Activated T-helper 1 cell treated with anti-CD3 and anti-CD28 coated beads, Interleukin-12 subunit alpha, Interleukin-12 subunit beta, Interleukin-2, Interleukin-4 antibody, amounts not matched to agents 30 ng/mL and 10 ng/mL and 1 ng/mL, durations not matched to agents 14 hours and 24 hours and 36 hours (primary cell): ENCODE results near the gene CATSPERZ. TPM values are rescaled to one million over a fixed set of nuclear protein-coding genes. Genes with fewer than 3 reads are reported as not detected.
"Not testable (repeated sequence)": the region's sequence is repeated elsewhere in the genome, so short reads cannot be mapped to it uniquely, and the experiment has no call there.

Source experiments
- DNase-seq: peaks from one replicate; pipeline ENCODE4 v3.0.0; 2021; ENCODE audit warnings: low spot score
- H3K27ac Mint-ChIP-seq: one replicate; pipeline ENCODE4 v1.8.0; 2021; ENCODE audit warnings: mild to moderate bottlenecking, mixed read lengths
- H3K27me3 Mint-ChIP-seq: one replicate; pipeline ENCODE4 v1.8.0; 2022; ENCODE audit warnings: mild to moderate bottlenecking, moderate library complexity, mixed read lengths; ENCODE audit not compliant: insufficient read depth
- H3K36me3 Mint-ChIP-seq: one replicate; pipeline ENCODE4 v1.8.0; 2021; ENCODE audit warnings: low read depth, mixed read lengths
- H3K4me1 Mint-ChIP-seq: one replicate; pipeline ENCODE4 v1.8.0; 2021; ENCODE audit warnings: low read depth, mixed read lengths
- H3K4me3 Mint-ChIP-seq: one replicate; pipeline ENCODE4 v1.8.0; 2021; ENCODE audit warnings: mild to moderate bottlenecking, moderate library complexity, mixed read lengths
- H3K9me3 Mint-ChIP-seq: one replicate; pipeline ENCODE4 v1.8.0; 2021; ENCODE audit warnings: mixed read lengths
- intact Hi-C: fragments of 100-400 bp; cut with micrococcal nuclease; formaldehyde crosslinking; loops from one replicate; pipeline ENCODE4 v1.15.1; 2024
- total RNA-seq: library from RNA; stranded (reverse); gene quantifications from 2 replicates; pipeline ENCODE4 v1.2.3, GENCODE V29; 2022

Gene CATSPERZ
- total RNA-seq, 1 donor from 2014 or later = 0.47 TPM

DNA sequence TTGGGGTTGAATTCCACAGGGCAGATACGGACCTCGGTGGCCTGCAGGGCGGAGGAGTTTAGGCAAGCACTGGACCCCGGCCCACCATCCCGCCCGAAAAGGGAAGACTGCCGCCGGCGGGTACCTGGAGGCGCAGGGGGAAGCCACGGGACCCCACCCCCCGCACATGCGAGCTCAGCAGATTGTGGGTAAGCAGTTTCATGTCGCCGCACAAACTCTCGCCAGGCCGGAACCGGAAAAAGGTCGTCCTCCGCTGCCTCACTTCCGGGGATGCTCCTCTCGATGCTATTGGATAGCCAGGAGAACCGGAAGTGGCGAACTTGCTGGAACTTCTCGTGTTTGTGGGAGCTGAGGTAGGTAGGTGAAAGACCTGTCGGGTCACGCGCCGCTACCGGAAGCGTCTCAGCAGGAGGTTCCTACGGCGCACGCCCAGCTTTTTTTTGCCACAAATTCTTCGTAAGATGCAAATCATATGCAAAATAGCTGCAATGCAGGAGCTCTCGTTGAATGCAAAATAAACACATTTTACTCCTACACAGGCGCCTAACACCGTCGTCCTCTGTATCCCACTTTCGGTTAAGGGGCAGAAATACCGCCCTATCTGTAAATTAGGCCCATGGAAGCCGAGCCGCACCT is 17.3 kb downstream of the CATSPERZ start, which contains the start of gene TRMT112:
Gene TRMT112 (minus strand): TSS at position 235 of the 636 bp plus-strand sequence. CDS start 33 bp downstream, at position 202.
- H3K4me1 Mint-ChIP-seq = peaks cover 34% of the 10 kb centered on the region
- H3K9me3 Mint-ChIP-seq = no peaks in the 10 kb centered on the region
- H3K27ac Mint-ChIP-seq = peak within 1 kb of the TSS; percentile 100
- no peaks in the 10 kb centered on the region for H3K27me3 Mint-ChIP-seq
- H3K36me3 Mint-ChIP-seq = peaks cover 31% of the 10 kb centered on the region
- peak; percentile 97 for DNase-seq
- intact Hi-C loops = loop anchor here (1.0 to 5.0 kb wide), 7 partner anchors 12 to 461 kb away; partner anchors contain the start of genes ESRRA, FKBP2, OTUB1 and RPS6KA4
- H3K4me3 Mint-ChIP-seq = peak within 1 kb of the TSS; percentile 94

DNA sequence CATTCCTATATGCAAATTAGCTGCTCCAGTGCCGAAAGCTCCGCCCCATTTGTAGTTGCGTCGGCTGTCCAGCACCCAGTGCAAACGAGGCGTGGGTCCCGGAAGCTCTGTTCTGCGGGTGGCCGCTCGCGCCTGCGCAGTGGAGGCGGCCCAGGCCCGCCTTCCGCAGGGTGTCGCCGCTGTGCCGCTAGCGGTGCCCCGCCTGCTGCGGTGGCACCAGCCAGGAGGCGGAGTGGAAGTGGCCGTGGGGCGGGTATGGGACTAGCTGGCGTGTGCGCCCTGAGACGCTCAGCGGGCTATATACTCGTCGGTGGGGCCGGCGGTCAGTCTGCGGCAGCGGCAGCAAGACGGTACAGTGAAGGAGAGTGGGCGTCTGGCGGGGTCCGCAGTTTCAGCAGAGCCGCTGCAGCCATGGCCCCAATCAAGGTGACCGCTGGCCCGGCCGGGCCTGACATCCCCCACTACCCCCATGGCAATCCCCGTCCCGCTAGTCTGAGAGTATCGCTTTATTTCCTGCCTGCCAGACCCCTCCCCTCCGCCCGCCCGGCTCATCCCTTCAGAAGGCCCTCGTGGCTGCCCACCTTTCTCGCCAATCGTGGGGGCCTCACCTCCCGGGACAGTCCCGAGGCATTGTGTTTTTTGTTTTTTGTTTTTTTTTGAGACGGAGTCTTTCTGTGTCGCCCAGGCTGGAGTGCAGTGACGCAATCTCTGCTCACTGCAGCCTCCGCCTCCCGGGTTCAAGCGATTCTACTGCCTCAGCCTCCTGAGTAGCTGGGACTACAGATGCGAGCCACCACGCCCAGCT is 18.0 kb downstream of the CATSPERZ start, which contains the start of gene PRDX5:
Gene PRDX5 (plus strand): TSS at position 161 of the 805 bp plus-strand sequence. CDS start 95 bp downstream, at position 256.
- no peaks in the 10 kb centered on the region for H3K27me3 Mint-ChIP-seq
- intact Hi-C loops = loop anchor here (1.0 to 5.0 kb wide), 10 partner anchors 13 to 460 kb away; partner anchors contain the start of genes CCDC88B, ESRRA, FKBP2 and GPR137
- H3K4me1 Mint-ChIP-seq = peaks cover 34% of the 10 kb centered on the region
- peak within 1 kb of the TSS; percentile 94 for H3K4me3 Mint-ChIP-seq
- H3K36me3 Mint-ChIP-seq = peaks cover 27% of the 10 kb centered on the region
- no peaks in the 10 kb centered on the region for H3K9me3 Mint-ChIP-seq
- DNase-seq = peak; percentile 96
- peak within 1 kb of the TSS; percentile 100 for H3K27ac Mint-ChIP-seq

DNA sequence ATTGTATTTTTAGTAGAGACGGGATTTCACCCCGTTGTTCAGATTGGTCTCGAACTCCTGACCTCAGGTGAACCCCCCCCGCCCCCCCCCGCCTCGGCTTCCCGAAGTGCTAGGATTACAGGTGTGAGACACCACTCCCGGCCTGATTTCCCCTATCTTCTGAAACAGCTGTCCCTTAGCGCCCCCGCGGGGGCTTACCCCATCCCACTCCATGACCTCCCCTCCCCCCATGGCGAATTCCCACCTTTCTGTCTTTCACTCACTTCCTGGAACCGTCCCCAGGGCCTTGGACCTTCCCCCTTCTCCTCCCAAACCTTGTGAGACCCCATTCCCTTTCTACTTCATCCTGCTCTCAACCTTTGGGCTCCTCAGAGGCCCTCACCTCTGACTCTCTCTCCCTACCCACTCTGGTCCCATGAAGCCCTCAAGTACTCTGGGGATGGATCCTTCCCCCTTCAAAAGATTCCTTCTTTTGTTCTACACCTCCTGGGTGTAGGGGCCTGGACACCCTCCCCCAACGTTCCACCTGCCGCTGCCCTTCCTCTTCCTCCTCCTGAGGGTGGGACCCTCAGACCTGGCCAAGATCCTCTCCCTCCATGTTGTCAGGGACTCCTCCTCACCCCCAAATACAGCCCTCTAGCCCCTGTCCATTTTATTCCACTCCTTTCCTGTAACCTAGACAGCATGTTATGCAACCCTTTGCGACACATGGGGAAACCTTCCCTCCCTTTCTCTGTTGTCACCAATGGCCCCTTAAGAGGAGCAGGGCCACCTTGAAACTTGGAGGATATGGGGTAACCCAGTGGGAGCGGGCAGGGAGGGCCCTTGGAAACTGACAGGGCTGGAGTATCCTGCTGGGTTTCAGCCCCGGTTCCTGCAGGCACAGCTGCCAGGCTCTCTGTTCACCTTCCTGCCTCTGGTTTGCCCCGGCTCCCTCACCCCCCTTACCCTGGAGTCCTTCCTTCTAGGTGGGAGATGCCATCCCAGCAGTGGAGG is 18.9 kb downstream of the CATSPERZ start:
- Mint-ChIP-seq H3K4me1 (peaks cover 34% of the 10 kb centered on the region), H3K4me3 (peak overlapping the region; percentile 94), H3K27me3 (no peaks in the 10 kb centered on the region), H3K27ac (peak overlapping the region; percentile 100), H3K36me3 (peaks cover 27% of the 10 kb centered on the region), H3K9me3 (no peaks in the 10 kb centered on the region)
- no peak for DNase-seq
- intact Hi-C loops = loop anchor here (1.0 to 5.0 kb wide), 4 partner anchors 12 to 332 kb away; partner anchors contain the start of genes CCDC88B, GPR137 and OTUB1

DNA sequence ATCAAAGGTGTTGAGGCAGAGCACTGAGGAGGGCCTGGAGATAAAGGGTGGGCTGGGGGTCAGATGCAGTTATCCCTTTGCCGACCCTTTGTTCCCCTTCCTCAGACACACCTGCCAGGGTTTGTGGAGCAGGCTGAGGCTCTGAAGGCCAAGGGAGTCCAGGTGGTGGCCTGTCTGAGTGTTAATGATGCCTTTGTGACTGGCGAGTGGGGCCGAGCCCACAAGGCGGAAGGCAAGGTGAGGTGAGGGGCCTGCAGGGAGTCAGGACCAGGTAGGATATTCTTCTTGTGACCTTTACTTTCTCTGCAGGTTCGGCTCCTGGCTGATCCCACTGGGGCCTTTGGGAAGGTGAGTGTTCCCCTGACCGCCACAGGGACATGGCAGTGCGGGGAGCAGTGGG is 20.4 kb downstream of the CATSPERZ start:
- Mint-ChIP-seq H3K27me3 (no peaks in the 10 kb centered on the region), H3K4me3 (peak overlapping the region; percentile 54), H3K9me3 (no peaks in the 10 kb centered on the region), H3K4me1 (peaks cover 34% of the 10 kb centered on the region), H3K27ac (no peak overlapping the region), H3K36me3 (peaks cover 22% of the 10 kb centered on the region)
- no peak for DNase-seq
- intact Hi-C loops = no loop called here

DNA sequence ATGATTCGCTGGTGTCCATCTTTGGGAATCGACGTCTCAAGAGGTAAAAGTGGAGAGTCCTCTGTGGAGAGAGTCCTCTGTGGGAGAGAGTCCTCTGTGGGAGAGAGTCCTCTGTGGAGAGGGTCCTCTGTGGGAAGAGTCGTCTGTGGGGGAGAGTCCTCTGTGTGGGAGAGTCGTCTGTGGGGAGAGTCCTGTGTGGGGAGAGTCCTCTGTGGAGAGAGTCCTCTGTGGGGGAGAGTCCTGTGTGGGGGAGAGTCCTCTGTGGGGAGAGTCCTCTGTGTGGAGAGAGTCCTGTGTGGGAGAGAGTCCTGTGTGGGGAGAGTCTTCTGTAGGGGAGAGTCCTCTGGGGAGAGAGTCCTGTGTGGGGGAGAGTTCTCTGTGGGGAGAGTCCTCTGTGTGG is 20.9 kb downstream of the CATSPERZ start:
- no peaks in the 10 kb centered on the region for H3K9me3 Mint-ChIP-seq
- intact Hi-C loops = no loop called here
- peak overlapping the region; percentile 61 for H3K27ac Mint-ChIP-seq
- H3K4me3 Mint-ChIP-seq = peak overlapping the region; percentile 39
- H3K4me1 Mint-ChIP-seq = peaks cover 34% of the 10 kb centered on the region
- peaks cover 22% of the 10 kb centered on the region for H3K36me3 Mint-ChIP-seq
- no peaks in the 10 kb centered on the region for H3K27me3 Mint-ChIP-seq
- DNase-seq = no peak

DNA sequence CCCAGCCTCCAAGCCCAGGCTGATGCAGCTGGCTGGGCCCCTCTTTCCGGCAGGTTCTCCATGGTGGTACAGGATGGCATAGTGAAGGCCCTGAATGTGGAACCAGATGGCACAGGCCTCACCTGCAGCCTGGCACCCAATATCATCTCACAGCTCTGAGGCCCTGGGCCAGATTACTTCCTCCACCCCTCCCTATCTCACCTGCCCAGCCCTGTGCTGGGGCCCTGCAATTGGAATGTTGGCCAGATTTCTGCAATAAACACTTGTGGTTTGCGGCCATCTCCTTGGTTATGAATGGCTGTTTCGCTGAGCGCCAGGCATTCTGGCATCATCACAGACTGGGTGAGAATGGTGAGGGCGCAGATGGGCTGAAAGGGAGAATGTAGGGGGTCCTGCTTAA is 21.4 kb downstream of the CATSPERZ start:
- intact Hi-C loops = no loop called here
- peaks cover 30% of the 10 kb centered on the region for H3K4me1 Mint-ChIP-seq
- no peak overlapping the region for H3K27ac Mint-ChIP-seq
- H3K4me3 Mint-ChIP-seq = no peak overlapping the region
- H3K9me3 Mint-ChIP-seq = no peaks in the 10 kb centered on the region
- peaks cover 20% of the 10 kb centered on the region for H3K36me3 Mint-ChIP-seq
- DNase-seq = no peak
- H3K27me3 Mint-ChIP-seq = no peaks in the 10 kb centered on the region

DNA sequence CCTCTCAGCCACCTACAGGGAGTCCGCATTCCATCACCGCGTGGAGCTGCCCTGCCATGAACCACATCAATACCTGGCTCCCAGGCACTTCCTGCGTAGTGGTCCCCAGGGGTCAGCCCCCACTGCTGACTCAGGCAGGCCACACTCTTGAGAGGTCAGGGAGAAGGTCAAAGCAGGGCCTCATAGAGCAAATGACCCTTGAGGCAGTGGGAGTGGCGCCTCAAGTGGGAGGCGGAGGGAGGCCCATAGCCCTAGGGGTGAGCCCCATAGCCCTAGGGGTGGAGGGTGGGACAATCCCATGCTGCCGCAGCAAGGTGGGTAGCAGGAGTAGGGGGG is 22.7 kb downstream of the CATSPERZ start:
- no peak for DNase-seq
- no peak overlapping the region for H3K27ac Mint-ChIP-seq
- H3K4me1 Mint-ChIP-seq = peaks cover 22% of the 10 kb centered on the region
- intact Hi-C loops = no loop called here
- H3K9me3 Mint-ChIP-seq = no peaks in the 10 kb centered on the region
- H3K27me3 Mint-ChIP-seq = no peaks in the 10 kb centered on the region
- no peak overlapping the region for H3K4me3 Mint-ChIP-seq
- H3K36me3 Mint-ChIP-seq = peaks cover 10% of the 10 kb centered on the region

DNA sequence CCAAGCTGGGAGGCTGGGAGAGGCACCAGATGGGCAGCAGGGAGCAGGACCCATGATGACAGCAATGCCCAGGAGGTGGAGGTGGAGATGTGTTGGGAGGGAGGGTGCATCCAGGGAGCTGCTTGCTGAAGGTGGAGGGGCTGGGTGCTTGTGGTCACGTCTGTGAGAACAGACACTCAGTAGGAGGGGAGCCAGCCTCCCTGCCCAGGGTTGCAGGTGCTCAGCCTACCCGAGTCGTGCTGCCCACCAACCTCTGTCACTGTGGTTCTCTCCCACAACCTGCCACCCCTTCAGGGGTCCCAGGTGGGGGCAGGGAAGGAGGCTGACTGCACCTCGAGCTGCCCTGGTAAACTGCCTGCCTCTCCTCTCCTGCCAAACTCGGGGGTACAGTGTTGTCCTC is 23.2 kb downstream of the CATSPERZ start:
- no peak for DNase-seq
- H3K27ac Mint-ChIP-seq = no peak overlapping the region
- no peaks in the 10 kb centered on the region for H3K9me3 Mint-ChIP-seq
- peaks cover 22% of the 10 kb centered on the region for H3K4me1 Mint-ChIP-seq
- intact Hi-C loops = no loop called here
- no peak overlapping the region for H3K4me3 Mint-ChIP-seq
- peaks cover 10% of the 10 kb centered on the region for H3K36me3 Mint-ChIP-seq
- no peaks in the 10 kb centered on the region for H3K27me3 Mint-ChIP-seq

DNA sequence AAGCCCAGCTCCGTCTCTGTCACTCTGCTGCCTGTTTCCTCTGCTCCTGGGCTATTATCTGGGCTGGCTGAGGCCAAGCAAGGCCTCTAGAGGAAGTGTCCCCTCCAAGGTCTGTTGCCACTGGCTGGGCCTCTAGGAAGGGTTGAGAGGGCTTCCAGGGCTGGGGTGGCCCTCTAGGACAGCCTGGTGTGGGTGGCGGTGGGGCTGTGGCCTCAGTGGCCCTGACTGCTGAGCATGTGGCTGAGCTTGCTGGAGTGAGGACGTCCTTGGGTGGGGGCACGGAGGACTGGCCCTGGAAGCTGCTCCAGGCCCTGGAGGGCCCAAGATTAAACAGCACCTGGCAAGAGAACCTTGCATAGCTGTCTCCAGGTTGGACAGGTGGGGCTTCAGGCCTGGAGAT is 23.8 kb downstream of the CATSPERZ start:
- H3K9me3 Mint-ChIP-seq, intact Hi-C loops, H3K27me3 Mint-ChIP-seq, H3K27ac Mint-ChIP-seq, H3K4me3 Mint-ChIP-seq, DNase-seq: not testable (repeated sequence)
- peaks cover 20% of the 10 kb centered on the region for H3K4me1 Mint-ChIP-seq
- peaks cover 10% of the 10 kb centered on the region for H3K36me3 Mint-ChIP-seq

DNA sequence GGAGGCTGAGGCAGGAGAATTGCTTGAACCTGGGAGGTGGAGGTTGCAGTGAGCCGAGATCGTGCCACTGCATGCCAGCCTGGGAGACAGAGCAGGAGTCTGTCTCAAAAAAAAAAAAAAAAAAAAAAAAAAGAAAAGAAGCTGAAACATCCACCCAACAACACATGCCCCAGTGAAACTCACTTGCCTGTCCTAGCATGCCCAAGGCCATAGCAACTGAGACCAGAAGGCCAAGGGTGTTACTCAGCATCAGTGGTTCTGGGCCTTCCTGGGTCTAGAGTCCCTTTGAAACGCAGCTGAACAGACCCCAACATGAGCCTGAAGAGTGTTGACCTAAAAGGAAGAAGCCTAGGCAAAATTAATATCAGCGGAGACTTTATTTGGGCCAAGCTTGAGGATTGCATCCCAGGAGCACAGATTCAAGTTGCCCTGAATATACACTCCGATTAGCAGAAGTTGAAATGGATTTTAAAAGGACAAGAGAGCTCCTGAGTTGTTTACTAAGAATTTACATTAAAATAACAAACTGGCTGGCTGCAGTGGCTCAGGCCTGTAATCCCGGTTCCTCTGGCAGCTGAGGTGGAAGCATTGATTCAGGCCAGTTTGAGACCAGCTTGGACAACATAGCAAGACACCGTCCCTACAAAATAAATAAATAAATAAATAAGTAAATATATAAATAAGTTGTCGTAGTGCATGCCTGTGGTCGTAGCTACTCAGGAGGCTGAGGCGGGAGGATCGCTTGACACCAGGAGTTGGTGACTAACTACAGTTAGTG is 24.7 kb downstream of the CATSPERZ start:
- no peak overlapping the region for H3K27ac Mint-ChIP-seq
- no peak overlapping the region for H3K4me3 Mint-ChIP-seq
- peaks cover 11% of the 10 kb centered on the region for H3K4me1 Mint-ChIP-seq
- intact Hi-C loops = no loop called here
- H3K36me3 Mint-ChIP-seq = peaks cover 10% of the 10 kb centered on the region
- H3K27me3 Mint-ChIP-seq = no peaks in the 10 kb centered on the region
- no peaks in the 10 kb centered on the region for H3K9me3 Mint-ChIP-seq
- DNase-seq = no peak

DNA sequence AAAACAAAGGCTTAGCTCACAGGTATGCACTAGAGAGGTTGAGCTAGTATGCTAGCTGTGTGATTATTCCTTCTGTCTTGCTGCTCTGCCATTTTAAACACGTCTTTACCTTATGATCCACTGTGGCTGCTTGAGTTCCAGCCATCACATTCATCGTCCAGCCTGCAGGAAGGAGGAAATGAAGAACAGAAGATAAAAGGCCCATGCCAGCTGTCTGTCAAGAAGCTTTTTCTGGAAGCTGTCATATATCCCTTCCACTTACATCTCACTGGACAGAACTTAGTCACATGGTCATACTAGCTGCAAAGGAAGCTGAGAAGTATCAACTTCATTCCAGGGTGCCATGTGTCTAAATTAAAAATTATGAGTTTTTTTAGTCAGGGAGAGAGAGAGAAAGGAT is 27.2 kb downstream of the CATSPERZ start:
- H3K4me1 Mint-ChIP-seq = peaks cover 7% of the 10 kb centered on the region
- DNase-seq = no peak
- no peak overlapping the region for H3K27ac Mint-ChIP-seq
- no peak overlapping the region for H3K4me3 Mint-ChIP-seq
- H3K27me3 Mint-ChIP-seq = no peaks in the 10 kb centered on the region
- H3K9me3 Mint-ChIP-seq = no peaks in the 10 kb centered on the region
- H3K36me3 Mint-ChIP-seq = no peaks in the 10 kb centered on the region
- intact Hi-C loops = no loop called here

DNA sequence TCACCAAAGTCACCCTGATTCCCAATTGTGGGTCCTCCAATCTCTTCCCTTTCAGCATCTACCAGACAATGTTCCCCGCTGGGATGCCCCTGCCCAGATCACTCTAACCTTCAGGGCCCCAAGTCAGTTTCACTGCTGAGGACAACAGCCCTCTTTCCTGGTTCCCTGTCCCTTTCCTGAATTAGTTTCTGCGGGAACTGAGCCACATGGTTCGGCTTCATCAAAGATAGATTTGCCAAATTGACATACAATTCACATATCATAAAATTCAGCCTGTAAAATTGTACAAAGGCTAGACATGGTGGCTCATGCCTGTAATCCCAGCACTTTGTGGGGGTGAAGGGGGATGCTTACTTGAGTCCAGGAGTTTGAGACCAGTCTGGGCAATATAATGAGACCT is 27.8 kb downstream of the CATSPERZ start:
- no peaks in the 10 kb centered on the region for H3K27me3 Mint-ChIP-seq
- no peak overlapping the region for H3K27ac Mint-ChIP-seq
- no peaks in the 10 kb centered on the region for H3K9me3 Mint-ChIP-seq
- no peaks in the 10 kb centered on the region for H3K36me3 Mint-ChIP-seq
- no peak for DNase-seq
- H3K4me1 Mint-ChIP-seq = peaks cover 7% of the 10 kb centered on the region
- H3K4me3 Mint-ChIP-seq = no peak overlapping the region
- intact Hi-C loops = no loop called here
